Islet precursor cell (in vitro differentiated cells): ENCODE results near the gene HS2ST1.
"Not testable (repeated sequence)": the region's sequence is repeated elsewhere in the genome, so short reads cannot be mapped to it uniquely, and the experiment has no call there.

ENCODE experiments used
- DNase-seq: peaks from one replicate; pipeline ENCODE4 v3.0.0-alpha.2; 2018

Gene HS2ST1

DNA sequence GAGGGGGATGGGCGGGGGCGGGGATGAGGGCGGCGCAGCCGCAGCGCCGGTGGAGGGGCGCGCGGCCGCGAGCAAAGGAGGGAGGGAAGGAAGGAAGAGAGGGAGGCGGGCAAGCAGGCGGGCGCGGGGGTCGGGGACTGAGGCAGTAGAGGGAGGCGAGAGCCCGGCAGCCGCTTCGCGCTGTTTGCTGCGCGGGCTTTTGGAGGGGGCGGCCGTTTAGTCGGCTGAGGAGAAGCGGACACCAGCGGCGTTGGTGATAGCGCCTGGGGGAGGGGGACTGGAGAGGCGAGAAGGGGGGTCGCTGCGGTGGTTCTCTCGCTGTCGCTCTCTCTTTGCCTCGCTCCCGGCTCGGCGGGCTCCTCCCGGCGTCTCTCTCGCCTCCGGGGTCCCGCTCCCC is at the start of gene HS2ST1:
Gene HS2ST1, plus strand, starts transcription at position 35 of the 397 bp plus-strand sequence.
- no peak for DNase-seq

DNA sequence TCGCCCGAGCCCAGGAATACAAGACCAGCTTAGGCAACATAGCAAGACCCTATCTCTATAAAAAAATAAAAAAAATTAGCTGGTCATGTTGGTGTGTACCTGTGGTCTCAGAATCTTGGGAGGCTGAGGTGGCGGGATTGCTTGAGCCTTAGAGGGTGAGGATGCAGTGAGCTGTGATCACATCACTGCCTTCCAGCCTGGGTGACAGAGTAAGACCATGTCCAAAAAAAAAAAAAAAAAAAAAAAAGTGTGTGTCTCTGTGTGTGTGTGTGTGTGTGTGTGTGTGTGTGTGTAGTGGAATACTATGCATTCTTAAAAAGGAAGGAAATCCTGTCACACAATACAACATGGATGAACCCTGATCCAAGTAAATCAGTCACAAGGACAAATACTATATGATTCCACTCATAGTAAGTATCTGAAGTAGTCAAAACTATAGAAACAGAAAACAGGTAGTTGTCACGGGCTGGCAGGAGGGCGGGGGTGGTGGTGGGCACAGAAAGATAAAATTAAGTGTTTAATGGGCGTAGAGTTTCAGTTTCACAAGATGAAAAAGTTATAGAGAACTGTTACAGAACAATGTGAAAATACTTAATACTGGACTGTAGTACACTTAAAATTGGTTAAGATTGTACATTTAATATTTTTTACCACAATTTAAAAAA is 48.3 kb upstream of the HS2ST1 start:
- no peak for DNase-seq

DNA sequence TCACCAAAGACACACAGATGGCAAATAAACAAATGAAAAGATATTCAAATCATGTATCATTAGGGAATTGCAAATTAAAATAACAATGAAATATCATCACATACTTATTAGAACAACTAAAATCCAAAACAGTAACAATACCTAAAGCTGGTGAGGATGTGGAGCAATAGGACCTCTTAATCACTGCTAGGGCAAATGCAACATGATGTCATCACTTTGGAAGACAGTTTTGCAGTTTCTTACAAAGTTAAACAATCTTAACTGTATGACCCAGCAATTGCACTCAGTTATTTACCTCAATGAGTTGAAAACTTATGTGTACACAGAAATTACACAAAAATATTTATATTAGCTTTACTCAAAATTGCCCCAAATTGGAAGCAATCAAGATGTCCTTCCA is 47.8 kb upstream of the HS2ST1 start:
- no peak for DNase-seq

DNA sequence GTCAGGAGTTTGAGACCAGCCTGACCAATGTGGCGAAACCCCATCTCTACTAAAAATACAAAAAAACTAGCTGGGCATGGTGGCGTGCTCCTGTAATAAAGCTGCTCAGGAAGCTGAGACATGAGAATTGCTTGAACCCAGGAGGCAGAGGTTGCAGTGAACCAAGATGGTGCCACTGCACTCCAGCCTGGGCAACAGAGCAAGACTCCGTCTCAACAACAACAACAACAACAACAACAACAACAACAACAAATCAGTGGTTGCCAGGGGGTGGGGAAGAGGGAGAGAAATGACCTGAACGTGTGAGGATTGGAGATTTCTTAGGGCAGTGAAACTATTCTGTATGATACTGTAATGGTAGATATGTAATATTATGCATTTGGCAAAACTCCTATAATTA is 47.2 kb upstream of the HS2ST1 start:
- not testable (repeated sequence) for DNase-seq

DNA sequence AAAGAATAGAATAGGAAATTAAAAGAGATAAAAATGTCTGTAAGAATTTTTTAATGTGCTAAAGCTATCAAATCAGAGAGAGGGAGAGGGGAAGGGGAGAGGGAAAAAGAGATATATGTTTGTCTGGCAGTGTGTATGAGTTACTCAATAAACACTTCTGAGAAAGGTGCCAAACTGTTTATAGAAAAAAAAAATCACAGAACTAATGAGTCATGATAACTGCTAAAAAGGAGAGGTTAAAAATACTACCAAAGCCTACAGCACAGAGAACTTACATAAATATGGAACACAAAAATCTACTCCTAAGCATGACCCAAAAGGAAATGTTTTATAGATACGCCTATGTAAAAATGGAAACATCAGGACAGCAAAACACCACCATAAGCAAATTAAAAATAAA is 46.0 kb upstream of the HS2ST1 start:
- DNase-seq = no peak

DNA sequence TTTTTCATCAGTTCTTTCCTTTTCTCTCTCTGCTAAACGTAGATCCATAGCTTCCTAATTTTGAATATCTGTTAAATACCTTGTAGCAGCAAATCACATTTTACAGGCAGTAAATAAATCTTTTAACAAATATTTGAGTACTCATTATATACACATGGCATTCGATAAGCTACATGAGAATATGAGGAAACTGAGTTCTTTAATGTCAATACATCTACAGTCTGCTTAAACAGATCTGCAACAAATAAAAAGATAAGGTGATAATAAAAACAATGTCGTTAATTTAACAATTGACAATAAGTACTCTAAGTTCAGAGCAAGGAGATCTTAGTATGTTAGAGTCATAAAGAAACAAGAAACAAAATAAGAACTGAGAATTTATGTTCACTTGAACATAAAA is 43.4 kb upstream of the HS2ST1 start:
- no peak for DNase-seq

DNA sequence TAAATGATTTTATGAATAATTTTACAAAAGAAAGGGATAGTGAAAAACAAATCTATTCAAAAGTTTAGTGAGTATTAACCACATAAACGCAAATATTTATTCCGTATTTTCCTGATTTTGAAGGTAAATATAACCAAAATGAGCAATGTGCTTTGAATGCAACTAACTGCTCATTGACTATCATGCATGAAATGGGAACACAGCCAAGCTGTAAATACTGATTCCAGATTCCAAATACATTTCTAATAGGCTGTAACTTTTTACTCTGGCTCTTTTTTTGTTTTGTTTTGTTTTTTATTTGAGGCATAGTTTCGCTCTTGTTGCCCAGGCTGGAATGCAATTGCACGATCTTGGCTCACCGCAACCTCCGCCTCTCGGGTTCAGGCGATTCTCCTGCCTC is 42.3 kb upstream of the HS2ST1 start:
- DNase-seq = no peak

DNA sequence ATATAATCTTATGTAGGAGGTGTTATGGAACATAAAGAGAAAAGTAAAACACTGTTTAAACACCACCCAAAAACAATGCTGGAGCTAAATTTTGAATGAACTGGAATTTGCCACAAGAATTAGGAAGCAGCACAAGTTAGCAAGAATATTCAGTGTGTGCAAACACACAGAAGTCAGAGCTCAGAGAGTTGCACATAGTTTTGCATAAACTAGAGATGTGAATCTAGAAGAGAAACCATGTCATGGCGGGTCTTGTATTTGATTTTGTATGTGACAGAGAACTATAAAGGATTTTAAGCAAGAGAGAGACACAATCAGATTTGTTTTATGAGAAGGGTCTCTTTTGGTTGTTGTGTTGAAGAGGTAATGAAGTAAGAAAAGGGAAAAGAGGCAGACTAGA is 38.7 kb upstream of the HS2ST1 start:
- DNase-seq = no peak

DNA sequence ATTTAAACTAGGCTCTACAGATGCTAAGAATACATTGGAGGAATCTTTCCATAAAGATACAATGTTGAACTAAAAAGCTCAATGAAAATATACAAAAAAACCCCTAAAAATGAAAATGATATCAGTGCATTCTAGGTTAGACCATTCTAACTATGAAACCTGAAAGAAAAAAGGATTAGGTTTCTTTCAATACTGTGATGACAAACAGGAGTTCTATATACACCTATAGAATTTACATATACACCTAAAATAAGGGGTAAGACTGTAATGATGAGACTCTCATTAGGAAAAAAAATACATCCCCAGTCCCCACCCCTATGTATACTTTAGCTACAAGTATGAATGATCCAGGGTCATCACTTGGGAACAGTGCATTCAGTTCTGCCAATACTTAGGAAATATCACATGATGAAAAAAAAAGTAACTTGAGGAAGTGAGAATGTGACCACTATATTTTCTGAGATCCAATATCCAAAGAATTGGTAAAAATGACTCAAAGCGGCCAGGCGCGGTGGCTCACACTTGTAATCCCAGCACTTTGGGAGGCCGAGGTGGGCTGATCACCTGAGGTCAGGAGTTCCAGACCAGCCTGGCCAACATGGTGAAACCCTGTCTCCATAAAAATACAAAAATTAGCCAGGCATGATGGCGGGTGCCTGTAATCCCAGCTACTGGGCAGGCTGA is 26.8 kb upstream of the HS2ST1 start:
- DNase-seq = no peak

DNA sequence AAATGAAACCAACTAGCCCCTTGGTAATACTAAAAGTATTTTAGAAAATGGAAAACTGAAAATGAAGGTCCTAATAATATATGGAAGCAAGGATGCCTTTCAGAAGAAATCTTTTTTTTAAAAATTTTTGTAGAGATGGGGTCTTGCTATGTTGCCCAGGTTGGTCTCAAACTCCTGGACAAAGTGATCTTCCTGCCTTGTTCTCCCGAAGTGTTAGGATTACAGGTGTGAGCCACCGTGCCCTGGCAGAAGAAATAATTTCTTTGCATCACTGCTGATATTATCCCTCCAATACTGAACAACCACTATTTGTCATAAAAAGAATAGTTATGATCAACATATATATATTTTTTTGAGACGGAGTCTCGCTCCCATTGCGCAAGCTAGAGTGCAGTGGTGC is 26.1 kb upstream of the HS2ST1 start:
- DNase-seq = no peak

DNA sequence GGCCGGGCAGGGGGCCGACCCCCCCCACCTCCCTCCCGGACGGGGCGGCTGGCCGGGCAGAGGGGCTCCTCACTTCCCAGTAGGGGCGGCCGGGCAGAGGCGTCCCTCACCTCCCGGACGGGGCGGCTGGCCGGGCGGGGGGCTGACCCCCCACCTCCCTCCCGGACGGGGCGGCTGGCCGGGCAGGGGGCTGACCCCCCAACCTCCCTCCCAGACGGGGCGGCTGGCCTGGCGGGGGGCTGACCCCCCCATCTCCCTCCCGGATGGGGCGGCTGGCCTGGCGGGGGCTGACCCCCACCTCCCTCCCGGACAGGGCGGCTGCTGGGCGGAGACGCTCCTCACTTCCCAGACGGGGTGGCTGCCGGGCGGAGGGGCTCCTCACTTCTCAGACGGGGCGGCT is 15.0 kb upstream of the HS2ST1 start:
- not testable (repeated sequence) for DNase-seq

DNA sequence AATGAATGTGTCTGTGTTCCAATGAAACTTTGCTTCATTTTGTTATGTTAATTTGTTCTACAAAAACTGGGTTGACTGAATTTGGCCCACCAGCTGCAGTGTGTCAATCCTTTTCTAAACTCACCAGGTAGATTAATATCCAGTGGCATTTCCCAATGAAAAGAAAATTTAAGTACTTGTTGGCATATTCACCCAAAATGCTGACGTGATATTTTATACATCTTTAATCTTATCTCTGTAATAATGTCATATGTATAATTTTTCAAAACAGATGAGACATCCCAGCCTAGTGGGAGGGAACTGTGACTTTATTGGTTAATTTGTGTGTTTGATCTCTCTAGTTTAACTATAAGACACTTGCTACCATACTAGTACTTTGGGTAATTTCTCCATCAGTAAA is 8.6 kb upstream of the HS2ST1 start:
- DNase-seq = no peak

DNA sequence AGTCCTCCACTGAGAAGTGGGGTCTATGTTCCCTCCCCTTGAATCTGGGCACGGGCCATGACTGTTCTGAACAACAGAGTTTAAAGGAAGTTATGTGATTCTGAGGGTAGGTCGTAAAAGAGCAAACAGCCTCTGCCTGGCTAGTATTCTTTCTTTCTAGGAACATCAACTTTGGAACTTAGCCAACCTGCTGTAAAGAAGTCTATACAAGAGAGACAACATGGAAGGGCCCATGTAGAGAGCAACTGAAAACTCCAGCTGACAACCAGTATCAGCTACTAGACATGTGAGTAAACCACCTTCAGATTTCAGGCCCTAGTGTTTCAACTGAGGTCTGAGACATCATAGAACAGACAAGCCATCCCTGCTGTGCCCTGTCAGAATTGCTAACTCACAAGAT is 8.0 kb upstream of the HS2ST1 start:
- DNase-seq = no peak

DNA sequence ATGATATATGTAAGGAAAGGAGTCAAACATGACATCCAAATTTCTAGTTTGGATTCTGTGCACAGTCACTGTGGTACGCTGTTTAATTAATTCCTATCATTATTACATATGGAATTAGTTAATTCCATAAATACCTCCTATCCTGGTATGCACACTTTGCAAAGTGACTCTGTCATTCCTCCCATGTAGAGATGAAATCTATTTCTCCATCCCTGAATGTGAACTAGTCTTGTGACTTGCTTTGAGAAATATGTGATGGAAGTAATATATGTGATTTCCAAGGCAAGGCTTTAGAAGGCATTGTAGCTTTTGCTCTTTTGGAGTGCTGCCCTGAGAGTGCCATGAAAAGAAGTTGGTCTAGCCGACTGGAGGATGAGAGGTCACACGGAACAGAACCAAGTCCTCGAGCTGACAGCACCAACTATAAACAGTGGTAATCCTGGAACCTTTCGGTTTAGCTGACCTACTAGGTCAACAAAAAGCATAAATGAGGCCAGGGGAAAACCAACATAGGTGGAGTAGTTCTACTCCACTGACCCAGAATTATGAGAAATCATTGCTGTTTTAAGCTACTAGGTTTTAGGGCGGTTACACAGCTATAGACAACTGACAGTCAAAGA is 2.0 kb upstream of the HS2ST1 start:
- DNase-seq = no peak

DNA sequence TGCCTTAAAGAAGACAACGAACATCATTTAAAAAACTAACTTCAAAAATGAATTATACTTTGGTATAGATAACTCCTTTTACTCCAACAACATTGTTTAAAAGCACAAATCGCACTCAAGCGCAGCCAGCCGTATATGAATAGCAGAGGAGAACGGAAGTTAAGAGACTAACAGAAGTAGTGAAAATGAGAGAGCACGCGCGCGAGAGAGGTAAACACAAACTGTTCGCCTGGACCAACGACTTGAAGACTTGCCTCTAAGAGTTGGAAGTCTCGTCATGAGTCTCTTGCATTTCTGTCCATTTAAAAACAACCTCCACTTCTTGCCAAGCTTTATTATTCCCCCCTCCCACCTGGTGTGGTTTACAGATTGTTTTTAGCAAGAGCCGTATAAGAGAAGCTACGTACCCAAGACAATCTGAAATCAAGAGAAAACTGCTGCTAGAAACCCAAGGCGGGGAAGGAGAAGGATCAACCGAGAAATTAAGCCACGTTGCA is 988 bp upstream of the HS2ST1 start:
- no peak for DNase-seq

DNA sequence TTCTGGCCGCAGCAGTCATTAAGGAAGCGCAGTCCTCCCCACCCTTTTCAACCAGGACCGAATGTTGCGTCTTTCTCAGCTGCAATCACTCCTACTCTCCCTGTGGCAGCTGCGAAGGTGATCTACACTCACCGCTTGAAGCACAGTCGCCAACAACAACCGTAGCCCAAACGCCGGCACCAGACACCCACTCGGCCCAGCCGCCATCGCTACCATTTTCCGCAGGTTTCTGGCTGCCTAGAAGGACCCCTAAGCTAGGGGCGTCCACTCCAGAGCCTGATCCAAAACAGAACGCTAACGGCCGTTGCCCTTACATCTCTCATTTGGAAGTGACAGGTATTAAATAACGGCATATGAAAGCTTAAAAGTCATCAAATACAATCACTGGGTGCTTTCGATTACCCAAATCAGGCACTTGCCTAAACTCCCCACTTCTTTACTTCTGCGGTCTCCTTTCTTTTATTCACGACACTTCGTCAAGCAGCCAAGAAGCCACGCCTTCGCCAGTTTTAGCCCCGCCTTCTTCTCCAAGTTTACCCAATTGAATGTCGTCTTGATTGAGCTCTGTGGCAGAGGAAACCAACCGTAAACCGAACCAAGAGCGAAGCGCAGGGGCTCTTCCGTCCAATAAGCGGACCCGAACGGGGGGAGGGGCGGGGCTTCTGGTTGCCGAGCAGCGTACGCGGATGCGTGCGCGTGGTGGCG is 387 bp upstream of the HS2ST1 start, which contains the start of gene SELENOF:
Gene SELENOF, minus strand, starts transcription at position 231 of the 705 bp plus-strand sequence. Its CDS starts 15 bp downstream, at position 216.
- DNase-seq = peak; percentile 99

DNA sequence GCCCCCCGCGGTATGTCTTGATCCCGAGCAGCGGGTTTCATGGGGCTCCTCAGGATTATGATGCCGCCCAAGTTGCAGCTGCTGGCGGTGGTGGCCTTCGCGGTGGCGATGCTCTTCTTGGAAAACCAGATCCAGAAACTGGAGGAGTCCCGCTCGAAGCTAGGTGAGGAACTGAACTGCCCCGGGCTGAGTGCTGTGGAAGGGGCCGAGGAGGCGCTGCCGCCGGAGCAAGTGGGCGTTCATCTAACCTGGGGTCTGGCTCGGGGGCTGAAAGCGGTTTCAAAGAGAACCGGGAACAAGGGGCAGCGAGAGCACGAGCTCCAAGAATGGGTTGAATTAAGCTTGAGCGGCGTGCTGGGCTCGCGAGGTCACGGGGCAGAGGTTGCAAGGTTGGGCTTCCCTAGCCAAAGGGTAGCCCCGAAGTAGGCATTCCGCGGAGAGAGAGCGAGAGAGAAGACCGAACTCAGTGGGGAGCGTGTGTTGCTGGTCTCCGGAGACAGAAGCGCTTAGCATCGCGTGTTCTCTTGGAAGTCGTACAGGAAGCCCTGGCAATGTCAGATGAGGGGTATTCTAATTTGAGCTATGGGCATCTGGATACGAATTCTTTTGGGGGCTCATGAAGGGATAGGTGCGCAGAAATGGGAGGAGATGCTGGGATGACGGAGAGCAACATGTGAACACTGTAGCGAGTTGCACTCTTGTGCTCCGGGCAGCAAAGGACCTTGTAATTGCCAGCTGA is 732 bp downstream of the HS2ST1 start:
- DNase-seq = peak; percentile 78

DNA sequence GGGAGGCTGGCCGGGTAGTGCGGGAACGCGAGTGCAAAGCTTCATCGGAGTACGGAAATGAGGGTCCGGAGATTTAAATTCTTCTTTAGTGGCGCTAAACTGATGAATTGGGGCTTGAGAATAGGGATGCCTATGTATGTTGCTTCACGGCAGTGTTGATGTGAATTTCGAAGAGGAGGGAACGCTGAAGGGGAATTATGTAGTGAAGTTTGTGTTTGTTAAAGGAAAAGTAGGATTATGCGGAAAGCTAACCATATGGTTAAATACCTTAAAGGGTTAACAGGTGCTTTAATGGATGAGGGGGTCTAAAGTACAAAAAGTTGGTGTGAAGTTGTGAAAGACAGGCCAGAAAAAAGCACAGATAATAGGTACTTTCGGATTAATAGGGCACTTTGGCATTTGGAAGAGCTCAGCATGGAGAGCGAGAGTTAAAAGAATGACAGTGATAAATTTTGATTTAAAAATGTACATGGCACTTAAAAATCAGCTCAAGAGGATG is 1.4 kb downstream of the HS2ST1 start:
- no peak for DNase-seq

DNA sequence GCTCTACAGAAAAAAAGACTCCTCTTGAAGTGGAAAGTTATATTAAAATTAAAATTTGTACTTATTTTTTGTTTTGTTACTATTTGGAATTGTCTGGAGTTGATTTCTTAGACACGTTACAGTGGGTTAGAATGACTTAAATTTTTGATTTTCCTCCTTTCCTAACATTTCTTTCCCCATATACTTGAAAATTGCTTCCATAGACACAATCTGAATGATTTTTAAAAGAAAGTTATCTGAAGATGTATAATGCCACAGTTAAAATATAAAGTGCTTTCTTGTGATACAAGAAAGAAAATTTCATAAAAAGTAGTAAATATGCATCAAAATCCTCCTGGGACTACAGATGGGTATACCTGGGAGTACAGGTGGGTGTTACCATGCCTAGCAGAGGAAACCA is 2.3 kb downstream of the HS2ST1 start:
- no peak for DNase-seq

DNA sequence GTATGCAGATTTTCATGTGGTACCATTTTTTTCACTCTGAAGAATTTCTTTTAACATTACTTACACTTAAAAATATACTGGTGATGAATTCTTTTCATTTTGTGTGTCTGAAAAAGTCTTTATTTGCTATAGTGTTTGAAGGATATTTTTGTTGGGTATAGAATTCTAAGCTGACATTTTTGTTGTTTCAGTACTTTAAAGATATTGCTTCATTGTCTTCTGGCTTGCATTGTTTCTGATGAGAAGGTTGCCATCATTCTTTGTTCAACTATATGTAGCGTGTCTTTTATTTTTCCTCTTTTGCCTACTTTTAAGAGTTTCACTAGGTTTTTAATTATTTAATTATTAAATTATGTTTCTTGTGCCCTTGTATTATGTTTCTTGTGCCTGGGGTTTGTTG is 8.0 kb downstream of the HS2ST1 start:
- DNase-seq = no peak

DNA sequence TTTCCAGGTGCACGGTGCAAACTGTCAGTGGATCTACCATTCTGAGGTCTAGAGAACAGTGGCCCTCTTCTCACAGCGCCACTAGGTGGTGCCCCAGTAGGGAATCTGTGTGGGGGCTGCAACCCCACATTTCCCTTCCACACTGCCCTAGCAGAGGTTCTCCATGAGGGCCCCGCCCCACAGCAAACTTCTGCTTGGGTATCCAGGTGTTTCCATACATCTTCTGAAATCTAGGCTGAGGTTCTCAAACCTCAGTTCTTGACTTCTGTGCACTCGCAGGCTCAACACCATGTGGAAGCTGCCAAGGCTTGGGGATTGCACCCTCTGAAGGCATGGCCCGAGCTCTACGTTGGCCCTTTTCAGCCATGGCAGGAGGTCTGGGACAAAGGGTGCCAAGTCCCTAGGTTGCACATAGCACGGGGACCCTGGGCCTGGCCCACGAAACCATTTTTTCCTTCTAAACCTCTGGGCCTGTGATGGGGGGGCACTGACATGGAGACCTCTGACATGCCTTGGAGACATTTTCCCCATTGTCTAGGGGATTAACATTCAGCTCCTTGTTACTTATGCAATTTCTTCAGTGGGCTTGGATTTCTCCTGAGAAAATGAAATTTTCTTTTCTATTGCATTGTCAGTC is 10.0 kb downstream of the HS2ST1 start:
- DNase-seq = no peak

DNA sequence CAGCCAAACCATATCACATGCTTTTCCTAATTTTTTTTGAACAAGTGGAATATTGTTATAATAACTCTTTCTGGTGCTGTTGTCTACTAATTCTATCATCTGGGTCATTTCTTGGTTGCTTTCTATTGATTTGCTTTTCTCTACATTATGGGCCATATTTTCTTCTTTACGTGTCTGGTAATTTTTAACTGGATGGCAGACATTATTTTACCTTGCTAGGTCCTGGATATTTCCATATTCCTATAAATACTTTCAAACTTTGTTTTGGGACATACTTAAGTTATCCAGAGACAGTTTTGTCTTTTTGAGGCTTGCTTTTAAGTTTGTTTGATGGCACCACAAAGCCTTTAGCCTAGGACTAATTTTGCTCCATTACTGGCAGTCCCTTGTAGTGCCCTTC is 11.3 kb downstream of the HS2ST1 start:
- no peak for DNase-seq
